Liver (tissue), 9 donors: ENCODE data around the gene EXOC3L1. TPM values are rescaled to one million over a fixed set of nuclear protein-coding genes. Genes with fewer than 3 reads are reported as not detected.

Source experiments
- DNase-seq: peaks from one replicate; pipeline ENCODE4 v3.0.0-alpha.2; 2017; ENCODE audit warnings: low spot score
- H3K27ac ChIP-seq, 2 donors: one replicate each; pipeline ENCODE4 v1.7.0; 2013; ENCODE audit warnings: inconsistent platforms in 2 of 2, low read length in 2 of 2, control low read depth in 1 of 2, low read depth in 1 of 2, mild to moderate bottlenecking in 1 of 2
- H3K27me3 ChIP-seq, 4 donors: one replicate each; pipeline versions ENCODE4 v1.6.1 to v1.7.0; 2013; ENCODE audit warnings: low read length in 3 of 4, inconsistent platforms in 1 of 4, mild to moderate bottlenecking in 1 of 4, moderate library complexity in 1 of 4; ENCODE audit not compliant: control insufficient read depth in 4 of 4, insufficient read depth in 4 of 4
- H3K36me3 ChIP-seq, 4 donors: one replicate each; pipeline versions ENCODE4 v1.6.1 to v1.7.0; 2013; ENCODE audit warnings: low read length in 3 of 4, mild to moderate bottlenecking in 3 of 4, low read depth in 1 of 4, moderate library complexity in 1 of 4; ENCODE audit not compliant: control insufficient read depth in 4 of 4, insufficient read depth in 3 of 4
- H3K4me1 ChIP-seq, 4 donors: one replicate each; pipeline versions ENCODE4 v1.6.1 to v1.7.0; 2013; ENCODE audit warnings: low read length in 3 of 4, mild to moderate bottlenecking in 3 of 4, moderate library complexity in 1 of 4; ENCODE audit not compliant: control insufficient read depth in 4 of 4, insufficient read depth in 4 of 4
- H3K4me3 ChIP-seq, 3 donors: one replicate each; pipeline versions ENCODE4 v1.6.1 to v1.7.0; 2013; ENCODE audit warnings: low read length in 3 of 3, control low read depth in 1 of 3, low read depth in 1 of 3, mild to moderate bottlenecking in 1 of 3
- H3K9ac ChIP-seq, 2 donors: one replicate each; pipeline ENCODE4 v1.7.0; 2013; ENCODE audit warnings: low read length in 2 of 2, mild to moderate bottlenecking in 2 of 2, moderate library complexity in 2 of 2, control low read depth in 1 of 2, low read depth in 1 of 2
- H3K9me3 ChIP-seq, 4 donors: one replicate each; pipeline versions ENCODE4 v1.6.1 to v1.7.0; 2013; ENCODE audit warnings: low read length in 3 of 4; ENCODE audit not compliant: control insufficient read depth in 4 of 4
- ATF3 ChIP-seq: IDR thresholded peaks from 2 replicates; pipeline ENCODE4 v1.6.1; 2016; ENCODE audit warnings: antibody characterized with exemption
- CTCF ChIP-seq: fragments of 150-350 bp; IDR thresholded peaks from 2 replicates; pipeline ENCODE4 v1.5.1; 2017; ENCODE audit warnings: improper control_type of control experiment, low read depth, low read length; ENCODE audit not compliant: missing input control
- FOXA1 ChIP-seq: IDR thresholded peaks from 2 replicates; pipeline ENCODE4 v1.6.1; 2016; ENCODE audit warnings: antibody characterized with exemption
- HNF4A ChIP-seq, 2 donors: conservative IDR thresholded peaks; 2 replicates each; pipeline ENCODE4 v1.6.1; 2016; ENCODE audit warnings: antibody characterized with exemption in 2 of 2, mild to moderate bottlenecking in 2 of 2
- RAD21 ChIP-seq, 2 donors: IDR thresholded peaks; 2 replicates each; pipeline ENCODE4 v1.6.1; 2016; ENCODE audit warnings: antibody characterized with exemption in 2 of 2, mild to moderate bottlenecking in 2 of 2
- REST ChIP-seq: IDR thresholded peaks from 2 replicates; pipeline ENCODE4 v1.6.1; 2016; ENCODE audit warnings: antibody characterized with exemption, mild to moderate bottlenecking
- RXRA ChIP-seq, 2 donors: IDR thresholded peaks; 2 replicates each; pipeline ENCODE4 v1.6.1; 2017 to 2018; ENCODE audit warnings: antibody characterized with exemption in 2 of 2, mild to moderate bottlenecking in 1 of 2
- TAF1 ChIP-seq: conservative IDR thresholded peaks from 2 replicates; pipeline ENCODE4 v1.6.1; 2016; ENCODE audit warnings: antibody characterized with exemption, mild to moderate bottlenecking
- WGBS: extraction: QIAGEN DNeasy Blood & Tissue Kit; methylation state at CpG from one replicate; pipeline ENCODE4 v1.1.7; 2013; 5-methylcytosine and 5-hydroxymethylcytosine counted together
- polyA plus RNA-seq, 2 donors: library from polyadenylated mRNA; stranded (reverse) in 1 of 2; unstranded in 1 of 2; fragments of 200-250 nt in 1 of 2; fragments of >200 nt in 1 of 2; fragmentation: Nextera tagmentation in 1 of 2; extraction: Ambion mirVana in 1 of 2; gene quantifications; one replicate each; pipeline versions ENCODE4 v1.2.1 to v1.2.3, GENCODE V29; 2013 to 2015
- total RNA-seq, 2 donors: library from RNA; depleted of rRNA; stranded (reverse); fragments of >200 nt; gene quantifications; one replicate each; pipeline ENCODE4 v1.2.3, GENCODE V29; 2014
- TF ChIP-seq, protein P1 (sequence below): IDR thresholded peaks from 2 replicates; pipeline ENCODE4 v1.6.1; 2016; ENCODE audit warnings: antibody characterized with exemption
- donor health status: healthy.
- donor health status: healthy.
- donor health status: healthy.
- donor health status: healthy.
- donor health status: healthy.

EXOC3L1 gene
- total and polyA plus RNA-seq, 4 donors: 1.1 to 3.7 (median 2.8) TPM

- WGBS: 53% methylated on average over 15 of the region's 15 CpGs
- Histone ChIP-seq H3K4me1 (peaks cover 2 to 34% (median 22%) of the 10 kb centered on the region in 4 donors), H3K9me3 (no peaks in the 10 kb centered on the region), H3K9ac (no peak overlapping the region), H3K4me3 (no peak overlapping the region), H3K27ac (no peak overlapping the region), H3K36me3 (no peaks in the 10 kb centered on the region), H3K27me3 (no peaks in the 10 kb centered on the region)
- no peak for TF ChIP-seq TAF1
- TF ChIP-seq, protein P1, sequence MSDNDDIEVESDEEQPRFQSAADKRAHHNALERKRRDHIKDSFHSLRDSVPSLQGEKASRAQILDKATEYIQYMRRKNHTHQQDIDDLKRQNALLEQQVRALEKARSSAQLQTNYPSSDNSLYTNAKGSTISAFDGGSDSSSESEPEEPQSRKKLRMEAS: no peak
- no peak for TF ChIP-seq FOXA1
- no peak for TF ChIP-seq CTCF
- TF ChIP-seq REST: no peak
- TF ChIP-seq RXRA (IDR thresholded peaks at IDR 0.05): no peak
- no peak for TF ChIP-seq HNF4A (conservative IDR thresholded peaks at IDR 0.05)
- no peak for DNase-seq
Observed at GRCh38 chr16:67156143-67156844, 33.6 kb downstream of the EXOC3L1 start.

- Histone ChIP-seq H3K9ac (no peak overlapping the region), H3K27ac (no peak overlapping the region), H3K9me3 (no peaks in the 10 kb centered on the region), H3K4me3 (peak overlapping the region in 1 of 3 donors; percentile 2), H3K27me3 (no peaks in the 10 kb centered on the region), H3K36me3 (no peaks in the 10 kb centered on the region), H3K4me1 (peaks cover 8 to 33% (median 22%) of the 10 kb centered on the region in 4 donors)
- WGBS: 8% methylated on average over 74 of the region's 74 CpGs
- peak; percentile 82 for DNase-seq
- TF ChIP-seq ATF3 (no peak), FOXA1 (no peak), RAD21 (IDR thresholded peaks at IDR 0.05) (peak; percentile 74 to 84), CTCF (peak; percentile 97)
Observed at GRCh38 chr16:67155295-67156142, 34.4 kb downstream of the EXOC3L1 start.
